ENCODE measurements around the gene EME1.

DNA sequence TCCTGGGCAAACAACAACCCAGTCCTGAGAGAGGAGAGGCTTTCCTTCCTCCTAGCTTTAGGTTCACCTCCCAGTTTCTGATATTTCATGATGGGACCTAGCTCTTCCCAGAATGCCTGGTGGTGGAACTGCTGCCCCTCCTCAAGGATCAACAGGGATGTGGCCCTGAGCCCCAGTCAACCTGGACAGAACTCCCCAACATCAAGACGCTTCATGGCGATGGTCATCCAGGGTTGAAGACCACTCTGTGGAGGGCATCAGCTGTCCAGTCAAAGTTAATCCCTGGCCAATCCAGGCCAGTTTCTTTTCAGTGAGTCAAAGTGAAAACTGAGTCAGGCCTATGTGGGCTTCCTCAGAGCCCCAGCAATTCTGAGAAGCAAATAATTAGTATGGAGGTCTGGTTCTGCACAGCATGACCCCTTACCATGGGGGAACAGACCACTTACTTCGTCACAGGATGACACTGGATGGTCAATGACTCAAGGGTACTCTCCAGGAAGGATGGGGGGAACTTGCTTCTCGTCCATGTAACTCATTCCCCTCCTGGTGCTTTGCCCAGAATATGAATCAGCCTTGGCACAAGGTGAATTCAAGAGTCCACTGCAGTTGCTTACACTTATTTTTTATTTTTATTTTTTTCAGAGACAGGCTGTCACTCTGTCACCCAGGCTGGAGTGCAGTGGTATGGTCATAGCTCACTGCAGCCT, 41.8 kb upstream of the EME1 start:
- TF ChIP-seq, protein P1, sequence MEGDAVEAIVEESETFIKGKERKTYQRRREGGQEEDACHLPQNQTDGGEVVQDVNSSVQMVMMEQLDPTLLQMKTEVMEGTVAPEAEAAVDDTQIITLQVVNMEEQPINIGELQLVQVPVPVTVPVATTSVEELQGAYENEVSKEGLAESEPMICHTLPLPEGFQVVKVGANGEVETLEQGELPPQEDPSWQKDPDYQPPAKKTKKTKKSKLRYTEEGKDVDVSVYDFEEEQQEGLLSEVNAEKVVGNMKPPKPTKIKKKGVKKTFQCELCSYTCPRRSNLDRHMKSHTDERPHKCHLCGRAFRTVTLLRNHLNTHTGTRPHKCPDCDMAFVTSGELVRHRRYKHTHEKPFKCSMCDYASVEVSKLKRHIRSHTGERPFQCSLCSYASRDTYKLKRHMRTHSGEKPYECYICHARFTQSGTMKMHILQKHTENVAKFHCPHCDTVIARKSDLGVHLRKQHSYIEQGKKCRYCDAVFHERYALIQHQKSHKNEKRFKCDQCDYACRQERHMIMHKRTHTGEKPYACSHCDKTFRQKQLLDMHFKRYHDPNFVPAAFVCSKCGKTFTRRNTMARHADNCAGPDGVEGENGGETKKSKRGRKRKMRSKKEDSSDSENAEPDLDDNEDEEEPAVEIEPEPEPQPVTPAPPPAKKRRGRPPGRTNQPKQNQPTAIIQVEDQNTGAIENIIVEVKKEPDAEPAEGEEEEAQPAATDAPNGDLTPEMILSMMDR (IDR thresholded peaks at IDR 0.05) = no peak
- TF ChIP-seq POLR2AphosphoS5 (IDR thresholded peaks at IDR 0.05) (no peak), POLR2A (IDR thresholded peaks at IDR 0.05) (no peak)

All from prostate gland (tissue), 2 donors.